Gastroesophageal sphincter (tissue), 4 donors: Measurements from ENCODE around the gene CD1E. TPM values are rescaled to one million over a fixed set of nuclear protein-coding genes. Genes with fewer than 3 reads are reported as not detected.
"Not testable (repeated sequence)": the region's sequence is repeated elsewhere in the genome, so short reads cannot be mapped to it uniquely, and the experiment has no call there.

Experiments
- ATAC-seq: fragments of 150-250 bp; one replicate; pipeline ENCODE4 v1.9.1; 2016; ENCODE audit warnings: mild to moderate bottlenecking, moderate library complexity
- H3K27ac ChIP-seq, 4 donors: fragments of 200-600 bp; sonication (generic) in 3 of 4; 1 replicate in 3 of 4; 2 replicates in 1 of 4; pipeline ENCODE4 v1.5.1; 2016 to 2019
- H3K27me3 ChIP-seq: fragments of 200-600 bp; sonication (generic); one replicate; pipeline ENCODE4 v1.5.1; 2019
- H3K36me3 ChIP-seq, 2 donors: fragments of 200-600 bp; sonication (generic); one replicate each; pipeline ENCODE4 v1.5.1; 2019; ENCODE audit warnings: control low read depth in 1 of 2
- H3K4me1 ChIP-seq, 3 donors: fragments of 200-600 bp; sonication (generic); 1 replicate in 2 of 3; 2 replicates in 1 of 3; pipeline ENCODE4 v1.5.1; 2016 to 2019; ENCODE audit warnings: control low read depth in 2 of 3
- H3K4me3 ChIP-seq, 2 donors: fragments of 200-600 bp; sonication (generic); one replicate each; pipeline ENCODE4 v1.5.1; 2019; ENCODE audit warnings: mild to moderate bottlenecking in 1 of 2, moderate library complexity in 1 of 2
- H3K9me3 ChIP-seq, 3 donors: fragments of 200-600 bp; sonication (generic); one replicate each; pipeline ENCODE4 v1.5.1; 2017 to 2019; ENCODE audit warnings: control low read depth in 2 of 3
- CTCF ChIP-seq, 4 experiments: fragments of 200-600 bp in 2 of 4; fragments of 450-650 bp in 2 of 4; sonication (generic) in 1 of 4; IDR thresholded peaks; one replicate each; pipeline ENCODE4 v1.5.1; 2017 to 2019; ENCODE audit warnings: antibody characterized with exemption in 4 of 4, mild to moderate bottlenecking in 2 of 4, moderate library complexity in 2 of 4
- EP300 ChIP-seq: sonication (generic); formaldehyde crosslinking; IDR thresholded peaks from one replicate; pipeline ENCODE4 v1.6.1; 2017; ENCODE audit warnings: antibody characterized with exemption, mild to moderate bottlenecking
- POLR2A ChIP-seq, 2 donors: fragments of 450-650 bp; IDR thresholded peaks; one replicate each; pipeline ENCODE4 v1.6.1; 2017; ENCODE audit warnings: antibody characterized with exemption in 2 of 2, mild to moderate bottlenecking in 2 of 2, moderate library complexity in 1 of 2
- POLR2AphosphoS5 ChIP-seq: sonication (generic); formaldehyde crosslinking; IDR thresholded peaks from one replicate; pipeline ENCODE4 v1.6.1; 2017; ENCODE audit warnings: antibody characterized with exemption
- WGBS, 2 donors: methylation state at CpG; one replicate each; pipeline ENCODE4 v1.1.5; 2018; ENCODE audit warnings: low coverage in 1 of 2; 5-methylcytosine and 5-hydroxymethylcytosine counted together
- total RNA-seq, 4 donors: library from RNA; depleted of rRNA; stranded (reverse); fragments of >200 nt; gene quantifications; one replicate each; pipeline ENCODE4 v1.1.0, GENCODE V29; 2016

Gene CD1E
- total RNA-seq, 4 donors from 2014 or later, result 0.49 TPM; not detected in 3

- no peaks in the 10 kb centered on the region for H3K4me1 ChIP-seq
- H3K36me3 ChIP-seq, result no peaks in the 10 kb centered on the region
- TF ChIP-seq POLR2AphosphoS5, result no peak
- no peak for TF ChIP-seq EP300
- no peak for TF ChIP-seq CTCF (IDR thresholded peaks at IDR 0.05)
- no peak for TF ChIP-seq POLR2A (IDR thresholded peaks at IDR 0.05)
- peaks cover 0 to 7% (median 0%) of the 10 kb centered on the region in 3 donors for H3K9me3 ChIP-seq
- no peak overlapping the region for H3K4me3 ChIP-seq
- 43 to 56% methylated on average over 1 of the region's 1 CpG for WGBS, 2 donors
- H3K27me3 ChIP-seq, result no peaks in the 10 kb centered on the region
- ATAC-seq, result no peak
- H3K27ac ChIP-seq, result no peak overlapping the region
Measured at GRCh38 chr1:158362482-158362881, 8.8 kb downstream of the CD1E start.

GRCh38 chr1:158362941-158363340 lies 9.2 kb downstream of the CD1E start:
- Histone ChIP-seq H3K9me3 (peaks cover 0 to 7% (median 0%) of the 10 kb centered on the region in 3 donors), H3K27me3 (no peaks in the 10 kb centered on the region), H3K4me3 (no peak overlapping the region), H3K36me3 (no peaks in the 10 kb centered on the region), H3K27ac (no peak overlapping the region), H3K4me1 (no peaks in the 10 kb centered on the region)
- WGBS, 2 donors, result 67 to 79% methylated on average over 1 of the region's 1 CpG
- TF ChIP-seq POLR2AphosphoS5 (no peak), CTCF (IDR thresholded peaks at IDR 0.05) (no peak), POLR2A (IDR thresholded peaks at IDR 0.05) (no peak)
- ATAC-seq, result no peak

- no peak for ATAC-seq
- Histone ChIP-seq H3K4me1 (no peaks in the 10 kb centered on the region), H3K4me3 (no peak overlapping the region), H3K27ac (no peak overlapping the region), H3K27me3 (no peaks in the 10 kb centered on the region), H3K36me3 (no peaks in the 10 kb centered on the region), H3K9me3 (peaks cover 0 to 18% (median 0%) of the 10 kb centered on the region in 3 donors)
- TF ChIP-seq EP300 (no peak), POLR2AphosphoS5 (no peak), CTCF (IDR thresholded peaks at IDR 0.05) (no peak), POLR2A (IDR thresholded peaks at IDR 0.05) (no peak)
Measured at GRCh38 chr1:158366783-158367182, 13.1 kb downstream of the CD1E start.

- WGBS, 2 donors, result 90 to 94% methylated on average over 2 to 3 of the region's 6 CpGs
- TF ChIP-seq CTCF (IDR thresholded peaks at IDR 0.05) (no peak), EP300 (no peak)
- Histone ChIP-seq H3K9me3 (peaks cover 0 to 38% (median 0%) of the 10 kb centered on the region in 3 donors), H3K4me1 (no peaks in the 10 kb centered on the region), H3K4me3 (no peak overlapping the region), H3K27me3 (no peaks in the 10 kb centered on the region), H3K27ac (no peak overlapping the region), H3K36me3 (no peaks in the 10 kb centered on the region)
- no peak for ATAC-seq
Measured at GRCh38 chr1:158371188-158371953, 17.7 kb downstream of the CD1E start.

GRCh38 chr1:158374101-158374500 lies 20.4 kb downstream of the CD1E start:
- not testable (repeated sequence) for H3K4me1 ChIP-seq, H3K27ac ChIP-seq, ATAC-seq, H3K4me3 ChIP-seq, H3K36me3 ChIP-seq, H3K27me3 ChIP-seq
- peaks cover 0 to 36% (median 0%) of the 10 kb centered on the region in 3 donors for H3K9me3 ChIP-seq
- WGBS, 2 donors, result 100% methylated on average over 2 of the region's 25 CpGs; no CpG with 5 or more reads in 1 of the 2 donors
